Measurements from ENCODE around the gene ADD1. TPM values are rescaled to one million over a fixed set of nuclear protein-coding genes. Genes with fewer than 3 reads are reported as not detected.

Gene ADD1
- total and polyA plus RNA-seq, 2 of the 13 experiments (the other 11 are each of a cell fraction or from before 2014, with no cell fraction given), result 73.9 to 122 TPM

GRCh38 chr4:2800691-2801596 is 42.7 kb upstream of the ADD1 start (continued):
- TF ChIP-seq ZNF407 (CRISPR knock-in tag; IDR thresholded peaks at IDR 0.05; ENCODE audit: not compliant biosample characterization), result no peak
- 0 out of 2 replicates have a peak, but pooled peaks have one; percentile 45 for TF ChIP-seq ZNF431 (CRISPR knock-in tag; IDR thresholded peaks at IDR 0.05; ENCODE audit: borderline replicate concordance, low read depth)
- TF ChIP-seq BRF2 (CRISPR knock-in tag; IDR thresholded peaks at IDR 0.05), result no peak
- TF ChIP-seq ZBTB7B (CRISPR knock-in tag; IDR thresholded peaks at IDR 0.05), result peak; percentile 99
- peak; percentile 51; the same call in 1 of the 2 replicates for TF ChIP-seq ZNF550 (CRISPR knock-in tag; IDR thresholded peaks at IDR 0.05; ENCODE audit: borderline replicate concordance)
- no peak for TF ChIP-seq DNMT3B (CRISPR knock-in tag; conservative IDR thresholded peaks at IDR 0.05)
- TF ChIP-seq KLF9 (CRISPR knock-in tag; IDR thresholded peaks at IDR 0.05; ENCODE audit: low read depth), result peak; percentile 25; the same call in 1 of the 2 replicates
- TF ChIP-seq THAP8 (CRISPR knock-in tag; IDR thresholded peaks at IDR 0.05; ENCODE audit: borderline replicate concordance), result no peak
- TF ChIP-seq ZNF205 (CRISPR knock-in tag; IDR thresholded peaks at IDR 0.05), result peak; percentile 58
- no peak for TF ChIP-seq ZNF564 (CRISPR knock-in tag; IDR thresholded peaks at IDR 0.05)
- TF ChIP-seq ZNF264 (CRISPR knock-in tag; IDR thresholded peaks at IDR 0.05), result 0 out of 2 replicates have a peak, but pooled peaks have one; percentile 16
- TF ChIP-seq TBX3 (IDR thresholded peaks at IDR 0.05; ENCODE audit: borderline replicate concordance), result no peak
- peak; percentile 64 for TF ChIP-seq DR1 (CRISPR knock-in tag; IDR thresholded peaks at IDR 0.05)
- peak; percentile 76 for TF ChIP-seq HMG20A (CRISPR knock-in tag; IDR thresholded peaks at IDR 0.05; ENCODE audit: borderline replicate concordance)
- peak; percentile 42; the same call in 1 of the 2 replicates for TF ChIP-seq SALL1 (CRISPR knock-in tag; IDR thresholded peaks at IDR 0.05)
